Omental fat pad (tissue), 4 donors: ENCODE measurements around the gene ARHGAP26. TPM values are rescaled to one million over a fixed set of nuclear protein-coding genes. Genes with fewer than 3 reads are reported as not detected.

ENCODE experiments used
- ATAC-seq: fragments of 150-250 bp; one replicate; pipeline ENCODE4 v1.9.1; 2016; ENCODE audit warnings: mild to moderate bottlenecking, moderate library complexity; ENCODE audit not compliant: low FRiP score
- DNase-seq: peaks from one replicate; pipeline ENCODE4 v3.0.0-alpha.2; 2019; ENCODE audit warnings: low spot score
- total RNA-seq, 4 donors: library from RNA; depleted of rRNA; stranded (reverse); fragments of >200 nt; gene quantifications; one replicate each; pipeline ENCODE4 v1.1.0, GENCODE V29; 2016
- TF ChIP-seq, protein P1 (sequence below), 3 donors: fragments of 450-650 bp; IDR thresholded peaks; one replicate each; pipeline ENCODE4 v1.5.1; 2016 to 2017; ENCODE audit warnings: antibody characterized with exemption in 3 of 3, mild to moderate bottlenecking in 3 of 3, moderate library complexity in 2 of 3

ARHGAP26 gene
- total RNA-seq, 4 donors from 2014 or later: 40.4 to 134 (median 63.6) TPM

DNA sequence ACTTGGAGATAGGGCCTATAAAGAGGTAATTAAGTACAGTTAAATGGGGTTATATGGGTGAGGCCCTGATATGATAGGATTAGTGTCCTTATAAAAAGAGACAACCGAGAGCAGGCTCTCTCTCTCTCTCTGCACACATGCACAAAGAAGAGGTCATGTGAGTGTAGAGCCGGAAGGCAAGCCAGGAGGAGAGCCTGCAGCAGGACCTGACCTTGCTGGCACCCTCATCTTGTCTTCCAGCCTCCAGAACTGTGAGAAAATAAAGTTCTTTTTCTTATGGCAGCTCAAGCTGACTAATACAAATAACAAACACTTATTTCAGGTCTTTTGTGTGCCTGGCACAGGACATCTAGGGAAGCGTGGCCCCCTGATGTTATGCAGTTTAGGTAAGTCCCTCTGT is 62.1 kb downstream of the ARHGAP26 start:
- ATAC-seq (no peak), DNase-seq (no peak)
- TF ChIP-seq, protein P1, sequence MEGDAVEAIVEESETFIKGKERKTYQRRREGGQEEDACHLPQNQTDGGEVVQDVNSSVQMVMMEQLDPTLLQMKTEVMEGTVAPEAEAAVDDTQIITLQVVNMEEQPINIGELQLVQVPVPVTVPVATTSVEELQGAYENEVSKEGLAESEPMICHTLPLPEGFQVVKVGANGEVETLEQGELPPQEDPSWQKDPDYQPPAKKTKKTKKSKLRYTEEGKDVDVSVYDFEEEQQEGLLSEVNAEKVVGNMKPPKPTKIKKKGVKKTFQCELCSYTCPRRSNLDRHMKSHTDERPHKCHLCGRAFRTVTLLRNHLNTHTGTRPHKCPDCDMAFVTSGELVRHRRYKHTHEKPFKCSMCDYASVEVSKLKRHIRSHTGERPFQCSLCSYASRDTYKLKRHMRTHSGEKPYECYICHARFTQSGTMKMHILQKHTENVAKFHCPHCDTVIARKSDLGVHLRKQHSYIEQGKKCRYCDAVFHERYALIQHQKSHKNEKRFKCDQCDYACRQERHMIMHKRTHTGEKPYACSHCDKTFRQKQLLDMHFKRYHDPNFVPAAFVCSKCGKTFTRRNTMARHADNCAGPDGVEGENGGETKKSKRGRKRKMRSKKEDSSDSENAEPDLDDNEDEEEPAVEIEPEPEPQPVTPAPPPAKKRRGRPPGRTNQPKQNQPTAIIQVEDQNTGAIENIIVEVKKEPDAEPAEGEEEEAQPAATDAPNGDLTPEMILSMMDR (IDR thresholded peaks at IDR 0.05): no peak

DNA sequence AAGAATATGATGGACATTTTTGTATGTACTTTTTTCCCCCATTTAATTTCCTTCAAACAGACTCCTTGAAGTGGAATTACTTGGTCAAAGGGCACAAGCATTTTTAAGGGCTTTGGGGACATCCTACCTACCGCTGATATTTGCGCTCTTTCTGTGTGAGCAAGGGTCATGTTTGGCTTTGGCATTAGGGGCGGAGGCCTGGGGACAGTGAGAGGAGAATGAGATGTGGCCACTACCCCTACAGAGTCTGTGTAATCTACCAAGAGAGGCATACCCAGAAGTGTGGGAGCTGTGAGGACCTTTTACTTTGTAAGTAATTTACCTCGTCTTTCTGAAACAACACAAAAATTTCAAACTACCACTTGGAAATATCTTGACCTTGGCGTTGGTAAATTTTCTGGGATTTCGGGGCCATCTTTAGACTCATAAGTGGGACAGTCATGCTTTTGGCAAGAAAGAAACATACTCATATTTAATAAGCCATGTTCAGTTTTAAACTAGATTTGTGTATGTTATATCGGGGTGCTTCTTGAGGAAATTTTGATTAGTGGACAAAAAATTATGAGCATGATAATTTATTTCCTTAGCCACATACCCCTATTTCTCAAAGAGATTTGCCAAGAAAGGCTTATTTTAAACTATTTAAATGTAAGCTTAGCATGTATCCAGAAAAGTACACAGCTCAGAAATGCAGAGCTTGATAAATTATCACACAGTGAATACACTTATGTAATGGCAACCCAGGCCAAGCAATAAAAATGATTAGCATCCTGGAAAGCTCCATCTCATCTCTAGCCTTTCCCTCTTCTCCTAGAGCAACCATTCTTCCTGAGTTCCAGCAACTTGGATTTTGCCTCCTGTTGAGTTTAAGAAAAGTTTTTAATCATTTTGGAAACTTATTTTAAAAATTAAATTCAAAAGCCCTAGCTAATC is 63.6 kb downstream of the ARHGAP26 start:
- ATAC-seq: no peak
- DNase-seq: no peak
- TF ChIP-seq, protein P1 (IDR thresholded peaks at IDR 0.05): no peak

DNA sequence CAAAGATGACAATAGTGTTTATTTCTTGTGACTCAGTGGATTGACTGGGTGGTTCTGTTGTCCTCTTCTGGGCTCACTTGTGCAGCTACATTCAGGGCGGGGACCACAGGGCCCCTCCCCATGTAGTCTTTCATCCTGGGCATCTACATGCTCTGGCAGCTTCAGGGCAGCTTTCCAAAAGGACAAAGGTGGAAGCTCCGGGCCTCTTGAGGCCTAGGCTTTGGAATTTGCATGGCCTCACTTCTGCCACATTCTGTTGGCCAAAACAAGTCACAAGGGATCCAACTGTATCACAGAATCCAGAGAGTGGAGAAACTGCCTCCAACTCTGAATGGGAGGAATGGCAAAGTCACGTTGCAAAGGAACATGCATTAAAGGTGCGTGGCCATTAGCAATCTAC is 64.3 kb downstream of the ARHGAP26 start:
- ATAC-seq (no peak), DNase-seq (no peak)
- TF ChIP-seq, protein P1 (IDR thresholded peaks at IDR 0.05): no peak

DNA sequence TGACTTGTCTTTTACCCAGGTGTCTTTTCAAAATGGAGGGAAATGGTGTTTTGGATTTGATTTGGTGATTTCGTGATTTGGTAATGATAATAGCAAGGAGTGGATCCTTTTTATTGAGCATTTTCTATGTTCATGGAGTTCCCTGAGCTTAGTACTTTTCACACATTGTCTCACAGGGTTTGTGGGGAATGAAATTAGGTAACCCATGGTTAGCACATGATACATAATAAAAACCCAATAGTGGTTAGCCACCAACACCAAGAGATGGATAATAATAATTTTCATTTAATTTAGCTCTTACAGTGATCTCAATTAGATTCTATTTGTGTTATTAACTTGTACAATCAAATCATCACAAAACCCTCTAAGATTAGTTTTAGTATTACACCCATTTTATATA is 65.4 kb downstream of the ARHGAP26 start:
- TF ChIP-seq, protein P1 (IDR thresholded peaks at IDR 0.05): no peak
- no peak for DNase-seq
- no peak for ATAC-seq

DNA sequence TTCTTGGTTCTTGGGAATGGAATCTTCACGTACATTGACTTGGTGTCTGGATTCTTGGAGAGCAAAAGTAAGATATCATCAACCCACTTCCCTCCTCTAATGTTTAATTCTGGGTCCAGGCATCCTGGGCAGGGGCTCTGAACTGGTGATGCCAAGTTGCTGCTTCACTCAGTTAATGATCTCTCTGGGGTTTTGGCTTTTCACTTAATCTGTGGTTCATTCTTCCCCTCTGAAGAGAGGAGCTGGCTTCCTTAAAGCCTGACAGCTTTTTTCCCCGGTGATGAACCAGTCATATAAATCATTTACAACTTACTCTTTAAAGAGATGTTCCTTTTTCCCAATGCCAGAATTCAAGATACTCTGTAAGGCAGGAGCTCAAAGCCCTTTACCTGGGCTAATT is 65.9 kb downstream of the ARHGAP26 start:
- TF ChIP-seq, protein P1 (IDR thresholded peaks at IDR 0.05): no peak
- no peak for DNase-seq
- no peak for ATAC-seq

DNA sequence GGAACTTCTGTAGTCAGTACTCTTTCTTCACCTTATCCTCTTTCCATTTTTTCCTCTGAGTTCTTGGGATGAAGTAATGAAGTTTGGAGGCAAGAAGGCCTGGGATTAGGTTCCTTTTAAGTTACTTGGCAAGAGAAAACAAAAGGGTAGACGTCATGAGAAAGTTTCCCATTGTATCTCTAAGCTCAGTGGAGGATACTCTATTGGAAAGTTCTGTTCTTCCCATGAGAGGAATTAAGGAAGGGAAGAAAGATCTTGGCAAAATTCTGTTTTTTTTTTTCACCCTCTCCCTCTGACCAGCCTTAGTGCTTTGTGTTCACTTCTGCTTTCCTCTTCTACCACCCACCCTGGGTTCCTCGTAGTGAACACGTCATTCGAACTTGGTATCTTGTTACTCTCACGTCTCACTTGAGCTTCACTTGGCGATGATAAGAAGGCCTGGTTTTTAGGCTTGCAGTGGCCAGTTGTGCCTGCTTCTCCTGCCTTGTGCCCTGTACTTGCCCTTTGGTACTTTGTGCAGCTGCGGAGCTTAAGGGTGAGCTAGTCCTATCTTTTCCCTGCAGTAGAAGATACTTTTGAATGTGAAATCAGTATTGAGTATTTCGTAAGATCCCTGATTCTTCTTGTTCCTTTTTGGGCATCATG is 67.0 kb downstream of the ARHGAP26 start:
- TF ChIP-seq, protein P1 (IDR thresholded peaks at IDR 0.05): no peak
- ATAC-seq: no peak
- no peak for DNase-seq
